GM18951 (cell line): ENCODE results near the gene LPAR1.

Experiments
- POLR2A ChIP-seq: IDR thresholded peaks from 4 replicates; pipeline ENCODE4 v1.6.1; 2011; ENCODE audit warnings: mild to moderate bottlenecking; ENCODE audit not compliant: insufficient read length, insufficient read depth; ENCODE audit errors: extremely low read depth
- in situ Hi-C: fragments of 300-500 bp; cut with MboI; formaldehyde crosslinking; loops from one replicate; pipeline ENCODE4 v1.12.0; 2022; ENCODE audit warnings: low sequenced_read_pairs, mixed read lengths, inconsistent platforms; ENCODE audit not compliant: unreplicated experiment

LPAR1 gene

DNA sequence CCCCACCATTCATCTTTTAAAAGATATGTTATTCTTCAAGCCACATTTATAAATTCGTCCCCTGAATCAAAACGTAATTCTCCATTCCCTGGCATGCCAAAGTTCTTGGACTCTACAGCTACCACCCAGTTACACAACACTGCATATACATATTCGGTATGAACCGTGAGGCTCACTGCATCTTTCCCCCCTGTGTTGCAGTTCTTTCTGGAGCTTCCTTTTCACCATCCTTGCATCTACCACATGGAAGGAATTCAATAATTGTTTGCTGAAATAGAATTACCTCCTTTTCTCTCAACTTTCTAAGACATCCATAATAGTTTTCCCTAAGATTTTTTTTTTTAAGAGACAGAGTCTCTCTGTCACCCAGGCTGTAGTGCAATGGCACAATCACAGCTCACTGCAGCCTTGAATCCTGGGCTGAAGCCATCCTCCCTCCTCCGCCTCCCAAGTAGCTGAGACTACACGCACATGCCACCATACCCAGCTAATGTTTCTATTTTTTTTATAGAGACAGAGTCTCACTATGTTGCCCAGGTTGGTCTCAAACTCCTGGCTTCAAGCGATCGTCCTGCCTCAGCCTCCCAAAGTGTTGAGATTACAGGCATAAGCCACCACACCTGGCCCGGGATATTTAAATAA is 3.3 kb downstream of the LPAR1 start:
- no peak for TF ChIP-seq POLR2A
- in situ Hi-C loops: loop anchor here (25.0 kb wide), 1 partner anchor 252 kb away; no protein-coding TSS in a partner anchor

DNA sequence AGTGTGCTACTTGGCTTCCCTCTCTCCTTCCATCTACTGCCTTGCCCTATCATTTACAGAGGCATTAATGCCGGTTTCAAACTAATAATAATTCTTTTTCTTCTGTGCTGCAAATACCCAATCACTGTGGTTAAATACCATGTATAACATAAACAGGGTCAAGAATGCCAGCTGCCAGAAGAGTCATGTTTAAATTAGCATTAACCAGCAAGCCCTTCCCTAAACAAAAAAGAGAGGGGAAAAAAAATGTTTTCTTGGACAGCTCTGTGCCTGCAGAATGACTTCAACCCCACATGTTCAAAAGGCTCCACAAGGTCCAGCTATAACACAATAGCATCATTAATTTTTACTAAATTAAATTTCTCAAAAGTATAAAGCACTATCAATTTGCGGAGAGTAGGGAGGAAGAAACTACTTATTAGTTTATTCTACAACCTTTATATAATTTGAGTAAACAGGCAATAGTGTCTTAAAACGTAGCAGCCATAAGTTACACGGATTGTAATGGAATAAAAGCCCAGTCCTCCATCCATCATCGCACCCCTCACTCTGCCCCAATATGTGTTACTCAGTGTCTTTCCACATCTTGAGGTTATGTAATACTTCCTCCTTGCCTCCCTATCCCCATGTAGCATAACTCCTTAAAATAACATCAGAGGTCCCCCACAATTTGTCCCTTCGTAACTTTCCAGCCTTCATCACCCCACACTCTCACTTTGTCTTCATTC is 3.9 kb downstream of the LPAR1 start:
- in situ Hi-C loops: loop anchor here (25.0 kb wide), 1 partner anchor 253 kb away; no protein-coding TSS in a partner anchor
- TF ChIP-seq POLR2A: no peak

DNA sequence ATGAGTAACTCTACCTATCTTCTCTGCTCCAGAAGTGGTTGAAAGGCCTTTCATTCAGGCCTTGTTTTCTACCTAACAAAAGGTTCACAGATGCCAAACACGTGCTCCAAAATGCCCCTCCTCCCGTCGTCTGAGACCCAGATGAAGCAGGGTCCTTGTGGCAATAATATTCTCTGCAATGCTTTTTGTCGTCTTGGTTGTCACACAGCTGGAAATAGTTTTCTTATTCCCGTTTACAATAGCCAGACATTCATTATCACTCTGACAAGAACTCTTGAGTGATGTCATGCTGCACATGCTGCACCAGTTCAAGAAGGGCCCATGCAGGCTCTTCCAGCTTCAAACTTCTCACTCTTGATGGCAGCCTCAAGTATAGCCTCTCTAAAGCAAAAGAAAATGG is 7.8 kb downstream of the LPAR1 start:
- TF ChIP-seq POLR2A: no peak
- in situ Hi-C loops: loop anchor here (25.0 kb wide), 1 partner anchor 257 kb away; no protein-coding TSS in a partner anchor

DNA sequence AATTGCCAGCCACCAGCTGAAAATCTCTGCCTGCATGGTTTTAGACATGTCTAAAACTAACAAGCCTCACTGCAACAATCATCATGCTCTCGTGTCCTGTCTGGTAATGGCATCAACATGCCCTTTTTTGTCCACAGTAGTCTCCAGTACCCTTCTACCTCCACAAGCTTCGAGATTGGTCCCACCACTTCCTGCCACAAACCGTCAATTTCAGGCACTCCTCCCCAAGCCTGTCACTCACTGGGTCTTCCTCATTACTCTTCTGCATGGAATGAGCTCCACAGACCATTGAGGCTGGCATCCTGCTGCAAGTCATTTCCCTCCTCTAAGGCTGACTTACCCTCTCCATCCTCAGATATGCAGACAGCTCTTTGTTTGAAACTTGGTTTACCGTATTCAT is 9.0 kb downstream of the LPAR1 start:
- in situ Hi-C loops: loop anchor here (25.0 kb wide), 1 partner anchor 258 kb away; no protein-coding TSS in a partner anchor
- TF ChIP-seq POLR2A: no peak

DNA sequence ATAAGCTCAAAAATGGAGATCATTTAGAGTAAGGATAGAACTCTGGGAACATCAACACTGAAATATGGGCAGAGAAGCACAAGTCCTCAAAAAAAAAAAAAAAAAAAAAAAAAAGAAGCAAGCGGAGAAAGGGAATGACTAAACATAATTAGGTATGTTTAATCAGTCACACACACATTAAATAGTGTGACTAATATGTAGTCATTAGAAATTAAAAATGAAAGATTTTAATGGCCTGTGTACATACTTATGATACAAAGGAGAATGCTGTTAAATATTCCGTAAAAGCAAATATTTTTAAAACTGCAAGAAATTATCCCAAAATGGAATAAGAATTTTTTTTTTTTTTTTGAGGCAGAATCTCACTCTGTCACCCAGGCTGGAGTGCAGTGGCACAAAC is 10.5 kb downstream of the LPAR1 start:
- TF ChIP-seq POLR2A: no peak
- in situ Hi-C loops: loop anchor here (25.0 kb wide), 1 partner anchor 260 kb away; no protein-coding TSS in a partner anchor

DNA sequence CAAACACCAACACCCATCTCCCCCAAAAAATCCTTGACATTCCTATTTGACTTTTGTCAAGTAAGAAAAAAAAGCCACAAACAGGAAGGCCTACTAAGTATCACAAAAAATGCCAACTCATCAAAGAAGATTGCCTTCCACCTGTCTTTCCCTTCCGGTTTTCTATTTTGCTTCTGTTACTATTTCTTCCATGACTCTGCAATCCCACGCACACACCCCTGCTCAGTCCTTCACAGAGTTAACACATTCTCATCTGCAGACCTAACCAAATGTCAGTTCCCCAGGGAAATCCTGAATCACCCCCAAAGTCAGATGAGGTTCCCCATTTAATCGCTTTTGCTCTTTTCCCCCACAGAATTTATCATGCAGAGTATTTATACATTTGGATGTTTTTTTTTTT is 15.1 kb downstream of the LPAR1 start:
- no peak for TF ChIP-seq POLR2A
- in situ Hi-C loops: no loop called here

DNA sequence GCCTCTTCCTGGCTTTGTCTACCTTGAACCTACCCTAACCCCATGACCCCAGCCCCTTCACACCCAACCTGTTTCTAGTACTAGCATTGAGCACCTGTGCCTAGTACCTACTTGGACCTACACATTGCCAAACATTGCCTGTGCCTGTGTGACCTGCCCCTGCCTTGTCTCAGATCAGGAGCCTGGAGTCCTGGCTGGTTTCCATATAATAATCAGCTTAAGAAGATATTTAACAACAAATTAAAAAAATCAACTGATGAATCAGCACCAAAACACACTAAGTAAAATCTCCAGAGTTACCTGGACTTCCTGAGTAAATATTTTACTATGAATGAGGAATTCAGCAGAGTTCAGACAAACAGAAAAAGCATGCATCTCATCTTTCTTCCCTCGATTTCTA is 17.7 kb downstream of the LPAR1 start:
- in situ Hi-C loops: no loop called here
- no peak for TF ChIP-seq POLR2A

DNA sequence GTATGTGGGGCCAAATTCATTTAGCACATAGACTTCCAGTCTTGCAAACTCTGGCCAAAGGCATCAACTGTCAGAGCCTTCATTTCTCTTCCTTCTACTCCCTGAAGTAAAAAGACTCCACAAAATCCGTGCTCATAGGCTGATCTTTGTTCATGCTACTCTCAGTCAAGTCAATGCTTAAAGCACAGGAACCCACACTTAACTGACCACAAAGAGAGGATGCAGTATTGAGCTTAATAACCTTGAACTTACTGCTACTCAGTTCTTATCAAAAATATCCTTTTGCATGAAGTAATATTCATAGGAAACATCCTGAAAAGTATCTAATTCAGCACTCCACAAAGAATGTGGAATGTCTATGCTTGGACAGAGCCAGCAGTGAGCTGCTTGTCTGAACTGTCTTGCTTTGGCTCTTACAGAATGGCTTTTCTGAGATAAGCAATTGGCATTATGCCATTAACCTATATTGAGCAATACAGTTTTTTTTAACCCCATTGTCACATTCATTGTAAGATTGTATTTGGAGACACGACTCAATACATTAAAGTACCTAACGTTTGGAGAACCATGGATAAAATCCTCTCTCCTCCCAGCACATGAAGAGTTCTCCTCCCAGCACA is 21.7 kb downstream of the LPAR1 start:
- TF ChIP-seq POLR2A: no peak
- in situ Hi-C loops: no loop called here

DNA sequence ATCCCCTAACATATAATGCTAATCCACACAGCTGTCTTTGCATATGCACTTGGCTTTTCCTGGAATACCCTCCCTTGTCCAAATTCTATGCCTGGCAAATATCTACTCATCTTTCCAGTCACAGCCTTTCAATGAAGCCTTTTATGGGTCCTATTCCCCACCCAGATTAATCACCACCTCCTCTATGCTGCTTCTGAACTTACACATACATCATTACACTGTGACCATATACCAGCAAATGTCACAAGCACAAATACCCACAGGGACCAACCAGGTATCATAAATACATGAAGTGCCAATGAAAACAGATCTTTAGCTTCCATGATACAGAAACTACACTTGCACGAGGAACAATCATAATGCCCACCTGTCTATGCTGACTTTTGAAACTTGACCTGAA is 22.3 kb downstream of the LPAR1 start:
- no peak for TF ChIP-seq POLR2A
- in situ Hi-C loops: no loop called here

DNA sequence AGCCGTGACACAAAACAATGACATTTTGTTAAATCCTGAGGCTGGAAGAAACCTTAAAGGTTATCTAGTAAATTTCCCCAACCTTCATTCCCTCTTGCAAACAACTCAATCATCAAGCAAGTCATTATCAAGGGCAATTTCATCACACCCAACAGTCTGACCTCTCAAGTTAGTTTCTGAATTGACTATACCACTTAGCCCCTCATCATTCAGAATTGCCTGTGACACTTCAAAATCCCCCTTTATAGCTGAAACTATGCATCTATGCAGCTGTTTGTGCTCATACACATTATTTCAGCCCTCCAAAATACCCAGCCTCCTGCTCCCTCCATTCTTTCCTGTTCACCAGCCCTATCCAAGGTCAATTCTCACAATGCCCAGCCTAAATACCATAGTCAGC is 24.6 kb downstream of the LPAR1 start:
- TF ChIP-seq POLR2A: no peak

DNA sequence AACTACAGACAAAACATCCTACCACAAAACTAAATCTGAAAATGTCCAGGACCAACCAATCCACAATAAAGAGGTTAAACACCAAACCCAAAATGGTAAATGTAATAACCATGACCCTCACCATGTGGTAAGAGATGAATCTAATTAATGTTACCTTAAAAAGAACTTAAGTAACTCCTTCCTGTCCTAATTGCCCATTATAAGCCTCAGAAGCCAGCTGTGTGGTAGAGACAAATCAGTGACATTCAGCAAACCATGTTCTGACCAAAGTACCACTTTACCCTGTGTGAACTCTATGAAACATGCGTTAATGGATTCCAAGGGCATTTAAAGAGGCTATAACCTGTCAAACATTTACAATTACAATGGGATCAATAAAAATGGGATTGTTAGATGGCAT is 25.0 kb downstream of the LPAR1 start:
- no peak for TF ChIP-seq POLR2A
- in situ Hi-C loops: no loop called here

More for the DNA sequence above, 24.6 kb downstream of the LPAR1 start:
- in situ Hi-C loops: no loop called here

DNA sequence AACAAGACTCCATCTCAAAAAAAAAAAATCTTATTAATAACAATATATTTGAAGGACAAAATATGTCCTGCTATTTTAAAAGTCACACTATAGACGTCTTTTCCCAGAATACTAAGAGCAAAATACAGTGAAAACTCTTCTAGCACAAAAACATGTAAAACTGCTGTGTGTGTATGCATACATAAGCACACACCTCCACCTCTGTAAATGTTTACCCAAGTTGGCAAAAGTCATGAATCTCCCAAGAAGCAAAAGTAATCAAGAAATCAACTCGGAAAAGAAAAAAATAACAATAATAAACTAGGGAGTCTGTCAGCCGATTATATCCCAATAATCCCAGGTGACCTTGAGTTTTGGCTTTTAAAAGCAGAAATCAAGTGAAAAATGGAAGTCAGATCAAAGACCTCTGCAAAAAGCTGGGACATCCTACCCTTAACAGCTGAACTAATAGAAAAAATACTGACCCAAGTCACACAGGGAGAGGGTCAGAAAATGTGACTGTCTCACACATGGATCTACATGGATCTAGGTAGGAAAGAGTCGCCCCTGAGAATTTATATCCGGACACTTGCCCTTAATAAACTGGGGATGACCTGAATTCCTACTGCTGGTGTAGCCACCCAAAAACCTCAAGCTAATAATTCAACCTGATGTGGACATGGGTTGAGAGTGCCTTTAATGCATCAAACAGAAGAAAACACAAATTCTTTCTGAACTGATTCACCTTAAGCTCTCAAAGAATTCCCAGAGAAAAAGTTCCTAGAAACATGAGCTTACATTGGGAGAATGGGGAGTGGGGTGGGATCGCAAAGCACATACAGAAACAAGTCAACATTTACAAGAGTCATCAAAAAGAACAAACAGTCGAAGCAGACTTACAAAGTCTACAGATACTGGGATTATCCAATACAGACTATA is 29.9 kb downstream of the LPAR1 start:
- TF ChIP-seq POLR2A: no peak
- in situ Hi-C loops: no loop called here

DNA sequence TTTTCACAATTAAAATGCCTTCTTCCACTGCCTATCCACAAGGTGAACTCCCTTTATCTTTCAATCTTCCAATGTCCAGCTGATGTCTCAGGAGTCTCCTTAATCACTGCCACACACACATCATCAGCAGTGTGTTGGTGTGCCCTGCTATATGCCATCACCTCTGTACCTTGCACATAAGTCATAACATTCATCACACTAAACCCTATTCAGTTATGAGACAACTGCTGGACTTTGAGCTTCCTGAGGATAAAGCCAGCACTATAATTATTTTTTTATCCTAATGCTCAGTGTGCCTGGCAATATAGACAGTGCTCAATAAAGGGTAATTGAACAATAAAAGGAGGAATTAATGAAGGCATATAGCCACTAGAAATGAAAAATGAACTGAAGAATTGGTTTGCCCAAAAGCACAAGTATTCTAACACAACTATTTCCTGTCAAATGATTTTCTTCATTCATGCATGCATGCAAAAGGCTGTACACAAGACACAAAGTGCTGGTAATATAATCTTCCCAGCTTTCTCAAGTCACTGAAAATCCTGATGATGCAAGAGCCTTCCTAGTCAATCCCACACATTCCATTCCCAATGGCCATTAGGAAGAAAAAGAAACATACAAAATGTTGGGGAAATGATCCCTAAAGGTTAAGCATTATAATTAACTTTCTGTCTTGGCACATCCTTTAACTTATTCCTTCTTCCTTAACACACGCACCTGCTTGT is 32.4 kb downstream of the LPAR1 start:
- TF ChIP-seq POLR2A: no peak
- in situ Hi-C loops: no loop called here

DNA sequence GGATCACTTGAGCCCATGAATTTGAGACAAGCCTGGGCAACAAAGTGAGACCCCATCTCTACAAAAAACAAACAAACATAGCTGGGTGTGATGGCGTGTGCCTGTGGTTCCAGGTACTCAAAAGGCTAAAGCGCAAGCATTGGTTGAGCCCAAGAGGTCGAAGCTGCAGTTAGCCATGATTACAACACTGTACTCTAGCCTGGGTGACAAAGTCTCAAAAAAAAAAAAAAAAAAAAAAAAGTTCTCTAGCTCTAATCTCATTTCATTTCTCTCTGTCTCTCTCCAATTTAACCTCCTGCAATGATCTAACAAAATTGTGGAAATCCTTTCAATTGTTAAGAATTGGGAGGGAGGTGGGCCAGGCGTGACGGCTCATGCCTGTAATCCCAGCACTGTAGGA is 33.3 kb downstream of the LPAR1 start:
- in situ Hi-C loops: no loop called here
- no peak for TF ChIP-seq POLR2A
